DOHH2 (cell line): Measurements from ENCODE around the gene PYDC1.

Experiments used
- H3F3A ChIP-seq: fragments of 200-600 bp; sonication (generic), shearing (Covaris generic); 2 replicates; pipeline ENCODE4 v1.6.0; 2016; ENCODE audit warnings: antibody characterized with exemption, mild to moderate bottlenecking; ENCODE audit not compliant: control insufficient read depth, insufficient read depth
- H3K27ac ChIP-seq: fragments of 200-600 bp; sonication (generic); 2 replicates; pipeline ENCODE4 v1.5.1; 2014; ENCODE audit warnings: low read depth, mild to moderate bottlenecking, low read length, moderate library complexity
- H3K27me3 ChIP-seq: fragments of 200-600 bp; sonication (generic); 2 replicates; pipeline ENCODE4 v1.6.1; 2014; ENCODE audit warnings: mild to moderate bottlenecking, low read length, mixed read lengths; ENCODE audit not compliant: control insufficient read depth
- H3K36me3 ChIP-seq: fragments of 200-600 bp; sonication (generic); 2 replicates; pipeline ENCODE4 v1.6.1; 2014; ENCODE audit warnings: mild to moderate bottlenecking, low read length, moderate library complexity, mixed read lengths; ENCODE audit not compliant: control insufficient read depth
- H3K4me1 ChIP-seq: fragments of 200-600 bp; sonication (generic); 2 replicates; pipeline ENCODE4 v1.6.1; 2014; ENCODE audit warnings: mild to moderate bottlenecking, low read length, mixed read lengths; ENCODE audit not compliant: control insufficient read depth
- H3K4me2 ChIP-seq: fragments of 200-600 bp; sonication (generic); 2 replicates; pipeline ENCODE4 v1.6.0; 2014; ENCODE audit warnings: mild to moderate bottlenecking, low read length, moderate library complexity
- H3K4me3 ChIP-seq: fragments of 200-600 bp; sonication (generic); 2 replicates; pipeline ENCODE4 v1.5.1; 2014; ENCODE audit warnings: mild to moderate bottlenecking, low read length, mixed read lengths
- H3K79me2 ChIP-seq: fragments of 200-600 bp; sonication (generic); 2 replicates; pipeline ENCODE4 v1.6.1; 2014; ENCODE audit warnings: mild to moderate bottlenecking, low read length, mixed read lengths; ENCODE audit not compliant: control insufficient read depth
- H3K9me2 ChIP-seq: fragments of 200-600 bp; sonication (generic); replicated peaks from 2 replicates; pipeline ENCODE4 v1.6.1; 2014; ENCODE audit warnings: mild to moderate bottlenecking, low read length, mixed read lengths; ENCODE audit not compliant: control insufficient read depth
- H3K9me3 ChIP-seq: fragments of 200-600 bp; sonication (generic); 2 replicates; pipeline ENCODE4 v1.6.1; 2014; ENCODE audit warnings: antibody characterized with exemption, low read length, mixed read lengths; ENCODE audit not compliant: control insufficient read depth, insufficient read depth
- H4K20me1 ChIP-seq: fragments of 200-600 bp; sonication (generic); 2 replicates; pipeline ENCODE4 v1.6.0; 2014; ENCODE audit warnings: low read depth, mild to moderate bottlenecking, antibody characterized with exemption, low read length, moderate library complexity; ENCODE audit not compliant: control insufficient read depth, insufficient read depth
- CTCF ChIP-seq: fragments of 200-600 bp; sonication (generic); IDR thresholded peaks from one replicate; pipeline ENCODE4 v1.5.1; 2014; ENCODE audit warnings: antibody characterized with exemption, mild to moderate bottlenecking, low read depth, low read length; ENCODE audit not compliant: poor library complexity, severe bottlenecking
- EZH2phosphoT487 ChIP-seq: fragments of 200-600 bp; sonication (generic); IDR thresholded peaks from 2 replicates; pipeline ENCODE4 v1.6.1; 2017; ENCODE audit warnings: borderline replicate concordance, mild to moderate bottlenecking, antibody characterized with exemption, low read length, moderate library complexity, mixed read lengths

The PYDC1 gene

GRCh38 chr16:31224092-31224955, 7.4 kb upstream of the PYDC1 start:
- no peaks in the 10 kb centered on the region for H3K4me1 ChIP-seq
- H3K27ac ChIP-seq = no peak overlapping the region
- H3K79me2 ChIP-seq = no peaks in the 10 kb centered on the region
- H3K4me3 ChIP-seq = no peak overlapping the region
- no peaks in the 10 kb centered on the region for H3F3A ChIP-seq
- no peaks in the 10 kb centered on the region for H4K20me1 ChIP-seq
- TF ChIP-seq EZH2phosphoT487 (no peak), CTCF (no peak)
- no peaks in the 10 kb centered on the region for H3K9me2 ChIP-seq
- H3K4me2 ChIP-seq = no peak overlapping the region
- H3K9me3 ChIP-seq = no peaks in the 10 kb centered on the region
- H3K36me3 ChIP-seq = no peaks in the 10 kb centered on the region
- H3K27me3 ChIP-seq = 0 out of 2 replicates have a peak, but pooled peaks cover 3% of the 10 kb centered on the region

- Histone ChIP-seq H3K27ac (no peak overlapping the region), H3K79me2 (no peaks in the 10 kb centered on the region), H3F3A (no peaks in the 10 kb centered on the region), H3K4me2 (no peak overlapping the region), H3K4me1 (no peaks in the 10 kb centered on the region), H3K27me3 (0 out of 2 replicates have a peak, but pooled peaks cover 3% of the 10 kb centered on the region), H3K36me3 (no peaks in the 10 kb centered on the region), H4K20me1 (no peaks in the 10 kb centered on the region), H3K4me3 (no peak overlapping the region), H3K9me2 (no peaks in the 10 kb centered on the region), H3K9me3 (no peaks in the 10 kb centered on the region)
- no peak for TF ChIP-seq CTCF
- TF ChIP-seq EZH2phosphoT487 = no peak
These were observed 6.1 kb upstream of the PYDC1 start for GRCh38 chr16:31223044-31223443.

GRCh38 chr16:31221357-31222160, 4.6 kb upstream of the PYDC1 start:
- H3F3A ChIP-seq = no peaks in the 10 kb centered on the region
- no peak overlapping the region for H3K4me3 ChIP-seq

More at GRCh38 chr16:31221357-31222160, 4.6 kb upstream of the PYDC1 start:
- Histone ChIP-seq H3K27me3 (peaks cover 10% of the 10 kb centered on the region), H4K20me1 (no peaks in the 10 kb centered on the region), H3K79me2 (no peaks in the 10 kb centered on the region), H3K36me3 (no peaks in the 10 kb centered on the region), H3K27ac (no peak overlapping the region), H3K9me2 (no peaks in the 10 kb centered on the region), H3K4me1 (no peaks in the 10 kb centered on the region), H3K9me3 (no peaks in the 10 kb centered on the region), H3K4me2 (no peak overlapping the region)
- TF ChIP-seq CTCF = no peak
- TF ChIP-seq EZH2phosphoT487 = no peak
